Activated T-helper 17 cell treated with anti-CD3 and anti-CD28 coated beads, Interleukin-2, amount 50 U/mL, for 72 hours (primary cell): ENCODE data around the gene OSBPL3. TPM values are rescaled to one million over a fixed set of nuclear protein-coding genes. Genes with fewer than 3 reads are reported as not detected.
A peak's percentile ranks its signal among the peaks of the same experiment; 100 is the strongest.

Experiments
- ATAC-seq: fragments of 150-1000 bp; cut with Tn5 transposase; replicated peaks from 2 replicates; pipeline ENCODE4 v1.10.0; 2021; ENCODE audit warnings: mild to moderate bottlenecking, moderate library complexity
- H3K27ac Mint-ChIP-seq: one replicate; pipeline ENCODE4 v1.8.0; 2022; ENCODE audit warnings: mixed read lengths
- H3K27me3 Mint-ChIP-seq: one replicate; pipeline ENCODE4 v1.8.0; 2022; ENCODE audit warnings: mixed read lengths
- H3K36me3 Mint-ChIP-seq: one replicate; pipeline ENCODE4 v1.8.0; 2022; ENCODE audit warnings: low read depth, mild to moderate bottlenecking, mixed read lengths
- H3K4me1 Mint-ChIP-seq: one replicate; pipeline ENCODE4 v1.8.0; 2022; ENCODE audit warnings: mixed read lengths
- H3K4me3 Mint-ChIP-seq: one replicate; pipeline ENCODE4 v1.8.0; 2022; ENCODE audit warnings: mild to moderate bottlenecking, mixed read lengths
- H3K9me3 Mint-ChIP-seq: one replicate; pipeline ENCODE4 v1.8.0; 2022; ENCODE audit warnings: mixed read lengths
- total RNA-seq, 2 donors: library from RNA; stranded (reverse); gene quantifications; one replicate each; pipeline ENCODE4 v1.2.3, GENCODE V29; 2022

Gene OSBPL3
- total RNA-seq, 2 donors from 2014 or later = 57.6 to 70.6 TPM

DNA sequence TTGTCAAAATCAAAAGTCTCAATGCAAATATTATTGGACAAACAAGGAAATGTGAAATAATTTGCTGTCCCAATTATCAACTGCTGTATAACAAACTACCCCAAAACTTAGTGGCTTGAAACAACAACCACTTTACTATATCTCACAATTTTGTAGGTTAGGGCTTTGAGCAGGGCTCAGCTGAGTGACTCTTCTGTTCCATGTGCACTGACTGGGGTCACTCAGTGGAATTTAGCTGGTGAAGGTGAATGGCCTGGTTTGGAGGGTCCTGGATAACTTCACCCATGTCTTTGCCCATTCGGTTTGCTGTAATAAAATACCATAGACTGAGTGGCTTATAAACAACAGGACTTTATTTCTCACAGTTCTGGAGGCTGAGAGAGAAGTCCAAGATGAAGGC, 219.0 kb downstream of the OSBPL3 start:
- no peak for ATAC-seq
- peaks cover 8% of the 10 kb centered on the region for H3K4me1 Mint-ChIP-seq
- H3K27me3 Mint-ChIP-seq = peaks cover 55% of the 10 kb centered on the region
- no peak overlapping the region for H3K27ac Mint-ChIP-seq
- H3K4me3 Mint-ChIP-seq = no peak overlapping the region
- H3K36me3 Mint-ChIP-seq = no peaks in the 10 kb centered on the region
- H3K9me3 Mint-ChIP-seq = no peaks in the 10 kb centered on the region

GRCh38 chr7:24757353-24758275, 222.4 kb downstream of the OSBPL3 start, which contains the start of gene GSDME:
GSDME (minus strand) TSS chr7:24757464; CDS start chr7:24749774, 7,690 bp downstream.
- peak within 1 kb of the TSS; percentile 76 for H3K27ac Mint-ChIP-seq
- no peaks in the 10 kb centered on the region for H3K36me3 Mint-ChIP-seq
- peaks cover 5% of the 10 kb centered on the region for H3K9me3 Mint-ChIP-seq
- peaks cover 59% of the 10 kb centered on the region for H3K27me3 Mint-ChIP-seq
- H3K4me1 Mint-ChIP-seq = peaks cover 22% of the 10 kb centered on the region
- peak; percentile 54 for ATAC-seq
- H3K4me3 Mint-ChIP-seq = peak within 1 kb of the TSS; percentile 76

- Mint-ChIP-seq H3K27me3 (peaks cover 57% of the 10 kb centered on the region), H3K4me1 (peaks cover 22% of the 10 kb centered on the region), H3K36me3 (no peaks in the 10 kb centered on the region), H3K27ac (peak overlapping the region; percentile 76), H3K4me3 (peak overlapping the region; percentile 76), H3K9me3 (peaks cover 5% of the 10 kb centered on the region)
- peak; percentile 11 for ATAC-seq
Measured at GRCh38 chr7:24756545-24757352, 223.2 kb downstream of the OSBPL3 start.

DNA sequence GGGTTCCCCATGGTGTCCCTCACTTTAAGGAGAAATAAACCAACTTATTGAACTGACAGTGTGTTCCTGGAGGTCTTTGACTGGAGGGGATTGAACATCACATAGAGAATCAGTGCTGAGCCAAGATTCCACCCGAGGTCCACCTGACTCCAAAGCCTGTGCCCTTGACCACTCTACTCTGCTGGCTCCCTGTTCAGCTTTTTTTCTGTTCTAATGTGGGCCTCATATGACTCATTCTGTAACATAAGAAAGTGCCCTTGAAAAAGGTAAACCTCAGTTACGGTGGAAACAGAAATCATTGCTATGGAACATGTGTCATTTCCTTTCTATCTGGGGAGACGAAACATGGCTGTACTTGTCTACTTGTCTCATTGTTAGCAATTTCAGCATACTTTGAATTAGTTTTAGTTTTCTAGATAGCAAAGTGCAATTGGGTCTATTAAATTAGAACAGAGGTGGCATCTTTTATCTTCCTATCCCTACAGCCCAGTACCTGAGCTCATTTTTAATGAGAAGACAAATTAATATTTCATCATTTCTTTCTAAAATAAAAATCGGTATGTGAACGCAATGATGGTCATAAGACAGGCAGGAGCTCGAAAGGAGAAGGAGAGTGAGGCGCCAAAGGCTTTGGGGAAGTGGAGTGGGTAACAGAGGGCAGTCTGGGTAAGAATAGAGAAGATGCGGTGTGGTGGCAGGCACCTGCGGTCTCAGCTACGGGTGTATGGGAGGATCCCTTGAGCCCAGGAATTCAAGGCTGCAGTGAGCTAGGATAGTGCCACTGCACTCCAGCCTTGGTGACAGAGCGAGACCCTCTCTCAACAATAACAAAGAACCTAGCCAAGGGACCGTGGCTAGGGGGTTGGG, 224.2 kb downstream of the OSBPL3 start:
- Mint-ChIP-seq H3K27ac (peak overlapping the region; percentile 76), H3K36me3 (no peaks in the 10 kb centered on the region), H3K9me3 (peaks cover 5% of the 10 kb centered on the region), H3K4me1 (peaks cover 22% of the 10 kb centered on the region), H3K4me3 (peak overlapping the region; percentile 76), H3K27me3 (peaks cover 48% of the 10 kb centered on the region)
- ATAC-seq = peak; percentile 84

DNA sequence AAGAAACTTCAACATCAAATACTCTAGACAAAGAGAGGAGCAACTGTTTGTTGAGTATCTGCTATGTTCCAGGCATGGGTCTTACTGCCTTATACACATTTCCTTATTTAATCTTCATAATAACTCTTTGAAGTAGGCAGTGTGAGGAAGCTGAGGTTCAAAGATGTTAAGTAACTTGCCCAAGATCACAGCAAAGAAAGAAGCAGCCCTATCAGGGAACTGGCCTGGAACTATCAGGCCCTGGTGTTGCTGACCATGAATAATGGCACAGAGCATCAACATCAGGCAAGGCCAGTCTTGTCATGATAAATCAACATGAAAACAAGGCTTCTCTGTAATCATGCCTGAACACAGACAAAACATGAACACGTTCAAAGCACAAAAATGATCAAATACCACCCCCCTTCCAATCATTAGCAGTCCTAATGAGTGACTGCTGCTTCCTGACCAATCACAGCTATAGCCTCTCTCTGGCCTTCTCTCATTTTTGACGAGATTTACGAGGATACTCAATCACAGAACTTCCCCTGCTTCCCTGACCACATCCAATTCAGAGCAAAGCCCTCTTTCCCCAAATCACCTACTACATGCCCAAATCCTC, 225.0 kb downstream of the OSBPL3 start:
- Mint-ChIP-seq H3K4me3 (peak overlapping the region; percentile 76), H3K27me3 (peaks cover 41% of the 10 kb centered on the region)

DNA sequence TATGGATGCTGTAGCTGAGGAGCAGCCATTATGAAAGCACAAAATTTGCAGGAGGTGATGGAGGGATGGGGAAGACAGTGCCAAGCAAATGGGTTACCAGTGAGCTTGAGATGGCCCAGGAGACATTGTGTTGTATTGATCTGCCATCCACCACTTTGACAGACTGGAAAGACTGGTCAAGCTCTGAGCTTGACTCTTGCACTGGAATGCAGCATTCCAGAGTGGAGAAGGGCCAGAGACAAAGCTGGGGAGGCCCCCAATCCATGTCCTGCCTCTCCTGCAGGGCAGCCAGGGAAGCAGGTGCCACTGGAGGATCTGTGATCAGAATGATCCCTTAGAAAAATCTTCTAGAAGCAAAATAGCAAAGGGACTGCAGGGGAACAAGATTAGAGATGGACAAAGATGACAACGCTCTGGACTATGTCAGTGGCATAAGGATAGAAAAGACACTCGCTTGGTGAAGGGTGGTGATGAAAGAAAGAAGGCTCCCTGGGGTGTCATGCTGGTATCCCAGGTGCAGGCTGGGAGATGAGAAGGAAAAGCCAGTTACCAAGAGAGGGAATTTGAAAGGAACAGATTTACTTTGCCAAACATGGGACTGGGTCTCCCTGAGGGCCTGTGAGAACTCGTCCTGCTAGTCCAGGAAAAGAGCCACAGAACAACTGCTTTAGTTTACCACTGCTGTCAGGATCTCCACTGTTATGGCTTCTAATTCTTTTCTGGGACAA, 227.7 kb downstream of the OSBPL3 start:
- H3K27ac Mint-ChIP-seq = no peak overlapping the region
- ATAC-seq = no peak
- H3K36me3 Mint-ChIP-seq = no peaks in the 10 kb centered on the region
- H3K4me3 Mint-ChIP-seq = no peak overlapping the region
- peaks cover 5% of the 10 kb centered on the region for H3K9me3 Mint-ChIP-seq
- H3K27me3 Mint-ChIP-seq = peaks cover 27% of the 10 kb centered on the region
- peaks cover 22% of the 10 kb centered on the region for H3K4me1 Mint-ChIP-seq

More for the DNA sequence above, 225.0 kb downstream of the OSBPL3 start:
- Mint-ChIP-seq H3K27ac (peak overlapping the region; percentile 76), H3K4me1 (peaks cover 22% of the 10 kb centered on the region), H3K36me3 (no peaks in the 10 kb centered on the region), H3K9me3 (peaks cover 5% of the 10 kb centered on the region)
- no peak for ATAC-seq

DNA sequence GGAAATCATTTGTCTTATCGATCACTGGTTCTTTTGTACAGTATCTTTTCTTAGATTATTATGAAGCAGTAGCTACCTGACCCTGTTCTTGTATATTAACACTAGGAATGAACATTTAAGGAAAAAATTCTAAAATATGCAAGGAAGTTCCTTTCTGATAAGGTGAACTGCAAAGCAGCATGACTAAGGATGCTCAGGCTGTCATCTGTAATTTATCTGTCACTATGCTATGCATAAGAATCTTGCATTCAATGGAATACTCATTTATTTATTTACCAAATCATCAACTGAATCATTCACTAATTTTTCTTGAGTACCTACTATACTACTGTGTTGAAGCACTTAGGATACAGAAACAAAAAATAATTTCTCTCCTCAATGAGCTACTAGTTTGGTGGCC, 228.5 kb downstream of the OSBPL3 start:
- ATAC-seq = no peak
- Mint-ChIP-seq H3K4me1 (peaks cover 19% of the 10 kb centered on the region), H3K27ac (no peak overlapping the region), H3K27me3 (peaks cover 27% of the 10 kb centered on the region), H3K4me3 (no peak overlapping the region), H3K9me3 (peaks cover 5% of the 10 kb centered on the region), H3K36me3 (no peaks in the 10 kb centered on the region)

- no peaks in the 10 kb centered on the region for H3K36me3 Mint-ChIP-seq
- H3K9me3 Mint-ChIP-seq = peaks cover 5% of the 10 kb centered on the region
- peaks cover 9% of the 10 kb centered on the region for H3K4me1 Mint-ChIP-seq
- no peak overlapping the region for H3K27ac Mint-ChIP-seq
- H3K27me3 Mint-ChIP-seq = peaks cover 26% of the 10 kb centered on the region
- no peak overlapping the region for H3K4me3 Mint-ChIP-seq
- ATAC-seq = no peak
Measured at GRCh38 chr7:24750441-24751055, 229.4 kb downstream of the OSBPL3 start.

DNA sequence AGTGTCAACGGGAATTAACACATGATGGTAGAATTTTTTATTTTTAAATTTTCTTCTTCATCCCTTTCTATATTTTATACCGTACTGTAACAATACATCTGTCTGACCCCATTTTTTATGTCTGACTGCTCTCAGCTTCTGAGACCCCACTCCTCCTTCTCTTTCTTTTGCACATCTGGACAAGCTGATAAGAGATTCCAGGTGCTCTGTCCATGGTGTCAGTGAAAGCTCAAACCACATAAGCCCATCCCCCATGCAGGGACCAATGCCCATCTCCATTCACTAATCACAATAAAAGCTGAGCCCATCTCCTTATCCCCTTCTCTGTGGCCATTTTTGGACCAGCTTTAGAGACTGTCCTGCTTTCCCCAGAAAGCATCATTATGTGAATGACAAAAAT, 231.5 kb downstream of the OSBPL3 start:
- Mint-ChIP-seq H3K27me3 (peaks cover 22% of the 10 kb centered on the region), H3K9me3 (no peaks in the 10 kb centered on the region), H3K36me3 (no peaks in the 10 kb centered on the region), H3K4me3 (no peak overlapping the region), H3K27ac (no peak overlapping the region), H3K4me1 (no peaks in the 10 kb centered on the region)
- ATAC-seq = no peak

Other genes starting within 250 kb of the OSBPL3 start
- 1 to 10 TPM in 1 of 2 donors, under 1 TPM in 1; 0.50 to 1.6 TPM for gene GSDME, start 222.7 kb downstream of the OSBPL3 start, total RNA-seq
- gene CYCS, start 145.1 kb upstream of the OSBPL3 start, total RNA-seq = 100 to 1,000 TPM; 105 to 234 TPM
- not detected for gene NPVF, start 248.3 kb upstream of the OSBPL3 start, total RNA-seq